Breast epithelium (tissue), 4 donors: ENCODE results near the gene XYLT1. TPM values are rescaled to one million over a fixed set of nuclear protein-coding genes. Genes with fewer than 3 reads are reported as not detected.

ENCODE experiments used
- DNase-seq, 2 donors: peaks; one replicate each; pipeline ENCODE4 v3.0.0-alpha.2; 2019; ENCODE audit warnings: low spot score in 2 of 2
- H3K27ac ChIP-seq, 2 donors: fragments of 200-600 bp; sonication (generic) in 1 of 2; one replicate each; pipeline ENCODE4 v1.5.1; 2016 to 2019; ENCODE audit warnings: mild to moderate bottlenecking in 1 of 2
- H3K27me3 ChIP-seq, 2 donors: fragments of 200-600 bp; sonication (generic) in 1 of 2; one replicate each; pipeline versions ENCODE4 v1.5.1 to v1.6.0; 2017 to 2019; ENCODE audit warnings: control low read depth in 1 of 2, mild to moderate bottlenecking in 1 of 2
- H3K36me3 ChIP-seq: fragments of 200-600 bp; one replicate; pipeline ENCODE4 v1.5.1; 2019
- H3K4me1 ChIP-seq, 2 donors: fragments of 200-600 bp; sonication (generic); one replicate each; pipeline ENCODE4 v1.5.1; 2016 to 2019; ENCODE audit warnings: control low read depth in 1 of 2
- H3K4me3 ChIP-seq, 3 donors: fragments of 200-600 bp; sonication (generic); 1 replicate in 2 of 3; 2 replicates in 1 of 3; pipeline ENCODE4 v1.5.1; 2016 to 2019; ENCODE audit warnings: mild to moderate bottlenecking in 3 of 3, moderate library complexity in 2 of 3
- H3K9me3 ChIP-seq, 2 donors: fragments of 200-600 bp; sonication (generic) in 1 of 2; one replicate each; pipeline ENCODE4 v1.5.1; 2016 to 2019; ENCODE audit warnings: control low read depth in 1 of 2
- CTCF ChIP-seq, 3 donors: fragments of 450-650 bp; IDR thresholded peaks; one replicate each; pipeline ENCODE4 v1.5.1; 2016 to 2017; ENCODE audit warnings: antibody characterized with exemption in 3 of 3, mild to moderate bottlenecking in 3 of 3, moderate library complexity in 3 of 3
- POLR2A ChIP-seq: fragments of 450-650 bp; IDR thresholded peaks from one replicate; pipeline ENCODE4 v1.6.1; 2016; ENCODE audit warnings: antibody characterized with exemption, mild to moderate bottlenecking, moderate library complexity
- POLR2AphosphoS5 ChIP-seq, 3 donors: sonication (generic); formaldehyde crosslinking; IDR thresholded peaks; one replicate each; pipeline ENCODE4 v1.6.1; 2017; ENCODE audit warnings: antibody characterized with exemption in 3 of 3
- intact Hi-C: fragments of 100-400 bp; cut with DNase I; formaldehyde crosslinking; loops from one replicate; pipeline ENCODE4 v1.15.1; 2023; ENCODE audit warnings: low total_unique reads
- total RNA-seq, 3 donors: library from RNA; depleted of rRNA; stranded (reverse); fragments of >200 nt; gene quantifications; one replicate each; pipeline ENCODE4 v1.1.0, GENCODE V29; 2016

Gene XYLT1
- total RNA-seq, 3 donors from 2014 or later: 11.9 to 32.8 (median 13.8) TPM

DNA sequence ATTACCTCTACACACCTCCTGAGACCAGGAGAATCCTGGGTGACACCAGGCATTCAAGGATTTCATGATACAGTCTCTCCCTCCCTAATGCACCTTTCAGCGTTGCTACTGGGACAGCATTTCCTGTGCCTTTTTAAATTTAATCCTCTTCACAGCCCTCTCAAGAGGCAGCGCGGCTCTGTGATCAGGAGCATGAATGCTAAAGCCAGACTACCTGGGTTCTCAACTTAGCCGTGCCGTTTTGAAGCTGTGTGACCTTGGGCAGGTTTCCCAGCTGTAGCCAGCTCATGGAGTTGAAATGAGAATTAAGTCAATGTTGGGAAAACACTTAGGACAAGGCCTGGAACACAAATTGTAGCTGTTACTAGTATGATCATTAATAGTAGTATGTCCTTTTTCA lies 191.8 kb downstream of the XYLT1 start:
- no peaks in the 10 kb centered on the region for H3K27me3 ChIP-seq
- no peaks in the 10 kb centered on the region for H3K4me1 ChIP-seq
- intact Hi-C loops: no loop called here
- DNase-seq: no peak
- H3K27ac ChIP-seq: no peak overlapping the region
- H3K4me3 ChIP-seq: no peak overlapping the region
- no peaks in the 10 kb centered on the region for H3K36me3 ChIP-seq
- TF ChIP-seq POLR2AphosphoS5 (IDR thresholded peaks at IDR 0.05): no peak
- no peak for TF ChIP-seq POLR2A
- no peak for TF ChIP-seq CTCF (IDR thresholded peaks at IDR 0.05)
- no peaks in the 10 kb centered on the region for H3K9me3 ChIP-seq

DNA sequence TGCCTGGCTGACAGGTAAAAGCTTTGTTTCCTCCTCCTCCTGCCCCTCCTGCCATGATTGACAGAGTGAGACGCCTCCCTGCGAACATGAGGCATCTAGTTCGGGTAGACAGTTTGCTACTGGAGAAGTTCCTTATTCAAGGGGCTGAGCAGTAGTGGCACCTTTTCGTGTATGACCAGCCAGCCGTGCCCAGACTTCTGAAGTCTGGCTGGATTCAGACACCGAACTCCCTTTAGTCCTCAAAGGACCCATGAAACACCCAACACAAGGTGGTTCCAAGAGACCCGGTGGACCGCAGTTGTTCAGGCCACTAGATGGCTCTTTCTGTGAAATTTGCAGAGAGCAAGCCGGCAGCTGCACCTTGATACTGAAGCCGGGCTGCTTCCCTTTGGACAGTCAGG lies 192.8 kb downstream of the XYLT1 start:
- intact Hi-C loops: no loop called here
- no peaks in the 10 kb centered on the region for H3K36me3 ChIP-seq
- DNase-seq: peak in 1 of 2 donors; percentile 58
- no peaks in the 10 kb centered on the region for H3K27me3 ChIP-seq
- H3K27ac ChIP-seq: no peak overlapping the region
- H3K4me1 ChIP-seq: no peaks in the 10 kb centered on the region
- no peaks in the 10 kb centered on the region for H3K9me3 ChIP-seq
- TF ChIP-seq POLR2AphosphoS5 (IDR thresholded peaks at IDR 0.05) (no peak), CTCF (IDR thresholded peaks at IDR 0.05) (no peak), POLR2A (no peak)
- no peak overlapping the region for H3K4me3 ChIP-seq

GRCh38 chr16:17276610-17277009 lies 194.2 kb downstream of the XYLT1 start:
- Histone ChIP-seq H3K36me3 (no peaks in the 10 kb centered on the region), H3K4me1 (no peaks in the 10 kb centered on the region), H3K4me3 (no peak overlapping the region), H3K27ac (no peak overlapping the region), H3K9me3 (no peaks in the 10 kb centered on the region), H3K27me3 (no peaks in the 10 kb centered on the region)
- TF ChIP-seq CTCF (IDR thresholded peaks at IDR 0.05) (no peak), POLR2A (no peak), POLR2AphosphoS5 (IDR thresholded peaks at IDR 0.05) (no peak)
- DNase-seq: no peak
- intact Hi-C loops: no loop called here

DNA sequence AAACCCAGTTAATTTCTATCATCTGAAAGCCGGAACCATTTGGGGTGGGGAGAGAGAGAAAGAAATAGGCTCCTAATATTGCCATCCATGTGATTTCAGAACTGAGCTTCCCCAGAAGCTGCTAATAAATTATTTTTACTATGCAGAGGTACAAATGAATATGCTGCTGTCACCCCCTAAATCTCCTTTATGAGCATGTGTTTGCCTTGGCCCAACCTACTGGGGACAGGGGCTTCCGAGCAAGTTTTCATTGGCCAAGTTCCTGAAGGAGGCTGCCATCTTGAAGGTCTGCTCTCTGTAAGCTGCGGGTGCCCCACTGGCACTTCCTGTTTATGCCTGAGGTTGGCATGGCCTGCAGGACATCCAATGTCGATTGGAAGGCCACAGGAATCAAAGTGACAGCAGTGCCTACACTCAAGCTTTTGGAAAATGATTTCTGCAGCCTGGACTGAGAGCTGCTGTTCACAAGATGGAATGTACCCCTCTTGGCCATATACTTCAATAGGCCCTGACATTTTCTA lies 194.7 kb downstream of the XYLT1 start:
- Histone ChIP-seq H3K4me3 (no peak overlapping the region), H3K27me3 (no peaks in the 10 kb centered on the region), H3K4me1 (no peaks in the 10 kb centered on the region), H3K36me3 (no peaks in the 10 kb centered on the region), H3K9me3 (no peaks in the 10 kb centered on the region), H3K27ac (no peak overlapping the region)
- intact Hi-C loops: no loop called here
- no peak for TF ChIP-seq POLR2A
- no peak for TF ChIP-seq CTCF (IDR thresholded peaks at IDR 0.05)
- no peak for TF ChIP-seq POLR2AphosphoS5 (IDR thresholded peaks at IDR 0.05)
- no peak for DNase-seq

DNA sequence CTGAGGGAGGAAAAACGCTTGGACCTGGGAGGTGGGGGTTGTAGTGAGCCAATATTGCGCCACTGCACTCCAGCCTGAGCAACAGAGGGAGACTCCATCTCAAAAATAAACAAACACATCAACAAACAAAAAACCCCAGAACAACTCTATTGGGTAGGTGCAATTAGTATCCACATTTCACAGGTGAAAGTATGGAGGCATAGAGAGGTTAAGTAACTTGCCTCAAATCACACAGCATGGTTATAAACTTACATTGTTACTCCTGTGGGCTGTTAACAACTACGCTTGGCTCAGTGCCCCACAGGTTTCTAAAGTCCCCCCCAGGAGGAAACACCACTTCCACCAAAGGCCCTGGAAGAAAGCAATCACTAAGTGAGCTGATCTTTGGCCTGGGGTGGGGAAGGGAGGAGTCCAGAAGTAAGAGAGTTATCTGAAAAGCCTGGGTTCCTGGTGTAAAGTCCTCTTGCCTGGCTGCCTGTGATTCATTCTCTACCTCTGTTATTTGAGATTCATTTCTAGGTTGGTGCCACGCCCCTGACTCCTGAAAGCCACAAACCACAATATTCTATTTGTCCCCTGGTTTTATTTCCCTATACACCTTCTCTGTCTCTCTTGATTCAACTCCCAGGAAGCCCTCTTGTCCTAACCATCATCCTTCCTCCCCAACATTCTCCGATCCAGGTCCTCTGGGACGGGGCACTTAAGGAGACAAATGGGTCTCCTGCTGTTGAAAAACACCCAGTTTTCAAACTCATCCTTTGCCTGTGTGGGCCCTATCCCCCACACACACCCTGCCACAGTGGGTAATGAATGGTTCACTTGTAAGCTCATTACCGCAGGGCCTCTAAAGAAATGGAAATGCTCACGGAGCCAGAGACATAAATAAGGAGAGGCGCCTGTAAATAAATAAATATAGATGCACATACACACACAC lies 195.4 kb downstream of the XYLT1 start:
- intact Hi-C loops: no loop called here
- peak overlapping the region in 1 of 2 donors; percentile 70 for H3K27ac ChIP-seq

More for the DNA sequence above, 195.4 kb downstream of the XYLT1 start:
- Histone ChIP-seq H3K27me3 (no peaks in the 10 kb centered on the region), H3K9me3 (no peaks in the 10 kb centered on the region), H3K4me3 (no peak overlapping the region), H3K36me3 (no peaks in the 10 kb centered on the region), H3K4me1 (no peaks in the 10 kb centered on the region)
- TF ChIP-seq POLR2A (no peak), CTCF (IDR thresholded peaks at IDR 0.05) (no peak), POLR2AphosphoS5 (IDR thresholded peaks at IDR 0.05) (no peak)
- peak in 1 of 2 donors; percentile 43 for DNase-seq
